PC-3 (cell line): ENCODE measurements around the gene CSF2RB.

Experiments used
- CTCF ChIP-seq: fragments of 300-600 bp; sonication (generic); conservative IDR thresholded peaks from 2 replicates; pipeline ENCODE4 v1.5.1; 2017; ENCODE audit warnings: antibody characterized with exemption, low read depth, mild to moderate bottlenecking, low read length
- EZH2 ChIP-seq: fragments of 300-600 bp; sonication (generic); IDR thresholded peaks from one replicate; pipeline ENCODE4 v1.6.1; 2017; ENCODE audit warnings: antibody characterized with exemption, mild to moderate bottlenecking, low read length; ENCODE audit not compliant: unreplicated experiment

- TF ChIP-seq CTCF (no peak), EZH2 (no peak)
Observed at GRCh38 chr22:36891646-36892045, 21.8 kb upstream of the CSF2RB start.
